SKM-1 (cell line): ENCODE results near the gene PGM2L1.
"Not testable (repeated sequence)": the region's sequence is repeated elsewhere in the genome, so short reads cannot be mapped to it uniquely, and the experiment has no call there.

Experiments used
- DNase-seq: peaks from one replicate; lab custom pipeline; 2025; ENCODE audit not compliant: unreplicated experiment; lab: John Stamatoyannopoulos, UW

PGM2L1 gene

GRCh38 chr11:74398244-74399159 is at the start of gene PGM2L1:
TSS of gene PGM2L1 (minus strand) at chr11:74398433. CDS start at chr11:74398161, 272 bp downstream.
- peak; percentile 95 for DNase-seq

- no peak for DNase-seq
These were observed 49.5 kb upstream of the PGM2L1 start for GRCh38 chr11:74447720-74448119.

- DNase-seq: no peak
These were observed 48.3 kb upstream of the PGM2L1 start for GRCh38 chr11:74446532-74446938.

GRCh38 chr11:74444173-74444826 is 46.1 kb upstream of the PGM2L1 start:
- DNase-seq: no peak

GRCh38 chr11:74443071-74443864 is 45.0 kb upstream of the PGM2L1 start:
- DNase-seq: no peak

- DNase-seq: no peak
These were observed 44.4 kb upstream of the PGM2L1 start for GRCh38 chr11:74442636-74443035.

GRCh38 chr11:74438681-74439080 is 40.4 kb upstream of the PGM2L1 start:
- DNase-seq: no peak

- no peak for DNase-seq
These were observed 39.3 kb upstream of the PGM2L1 start for GRCh38 chr11:74437441-74438042.

- DNase-seq: no peak
These were observed 36.3 kb upstream of the PGM2L1 start for GRCh38 chr11:74434528-74434927.

- DNase-seq: no peak
These were observed 31.0 kb upstream of the PGM2L1 start for GRCh38 chr11:74429205-74429604.

GRCh38 chr11:74427384-74427886 is 29.2 kb upstream of the PGM2L1 start:
- no peak for DNase-seq

GRCh38 chr11:74425100-74425499 is 26.9 kb upstream of the PGM2L1 start:
- DNase-seq: no peak

- DNase-seq: no peak
These were observed 20.3 kb upstream of the PGM2L1 start for GRCh38 chr11:74418509-74418895.

- DNase-seq: no peak
These were observed 19.8 kb upstream of the PGM2L1 start for GRCh38 chr11:74417860-74418508.

GRCh38 chr11:74417379-74417804 is 19.2 kb upstream of the PGM2L1 start:
- DNase-seq: no peak

- not testable (repeated sequence) for DNase-seq
These were observed 18.7 kb upstream of the PGM2L1 start for GRCh38 chr11:74416974-74417373.

- no peak for DNase-seq
These were observed 14.6 kb upstream of the PGM2L1 start for GRCh38 chr11:74412733-74413359.

- no peak for DNase-seq
These were observed 14.1 kb upstream of the PGM2L1 start for GRCh38 chr11:74412321-74412720.

- DNase-seq: no peak
These were observed 11.4 kb upstream of the PGM2L1 start for GRCh38 chr11:74409633-74410032.
